DMS153 (cell line): ENCODE results near the gene OXSR1.
"Not testable (repeated sequence)": the region's sequence is repeated elsewhere in the genome, so short reads cannot be mapped to it uniquely, and the experiment has no call there.

Experiments used
- DNase-seq: peaks from one replicate; lab custom pipeline; 2025; lab: John Stamatoyannopoulos, UW

OXSR1 gene

DNA sequence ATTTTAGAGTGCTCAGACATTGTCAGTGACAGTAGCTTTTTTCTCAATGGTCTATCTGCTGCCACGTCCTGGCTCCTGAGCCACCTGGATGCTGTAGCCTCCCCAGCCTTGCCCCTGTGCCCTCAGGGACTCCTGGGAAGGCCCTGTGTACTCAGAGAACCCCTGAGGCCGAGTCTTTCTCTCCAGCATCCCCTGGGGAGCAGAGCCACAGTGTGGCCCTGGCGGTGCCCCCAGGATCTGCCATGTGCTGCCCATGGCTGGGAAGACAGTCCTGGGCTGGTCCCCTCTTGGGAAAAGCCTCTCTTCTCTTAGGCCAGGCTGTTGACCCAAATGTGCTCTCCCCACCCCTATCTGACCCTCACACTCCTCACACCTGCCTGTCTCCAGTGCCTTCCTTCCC lies 21.8 kb upstream of the OXSR1 start:
- DNase-seq = no peak

DNA sequence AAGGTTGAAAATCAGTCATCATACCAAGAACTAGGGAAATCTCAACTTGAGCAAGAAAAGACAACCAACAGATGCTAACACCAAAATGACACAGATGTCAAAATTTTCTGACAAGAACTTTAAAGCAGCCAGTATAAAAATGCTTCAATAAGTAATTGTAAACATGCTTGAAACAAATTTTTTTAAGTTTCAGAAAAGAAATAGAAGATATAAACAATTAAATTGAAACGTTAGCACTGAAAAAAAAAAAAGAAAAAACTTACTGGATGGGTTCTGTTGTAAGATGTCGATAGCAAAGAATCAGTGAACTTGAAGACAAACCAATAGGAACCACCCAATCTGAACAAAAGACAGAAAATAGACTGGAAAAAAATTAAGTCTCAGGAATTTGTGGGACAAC lies 18.8 kb upstream of the OXSR1 start:
- DNase-seq = no peak

DNA sequence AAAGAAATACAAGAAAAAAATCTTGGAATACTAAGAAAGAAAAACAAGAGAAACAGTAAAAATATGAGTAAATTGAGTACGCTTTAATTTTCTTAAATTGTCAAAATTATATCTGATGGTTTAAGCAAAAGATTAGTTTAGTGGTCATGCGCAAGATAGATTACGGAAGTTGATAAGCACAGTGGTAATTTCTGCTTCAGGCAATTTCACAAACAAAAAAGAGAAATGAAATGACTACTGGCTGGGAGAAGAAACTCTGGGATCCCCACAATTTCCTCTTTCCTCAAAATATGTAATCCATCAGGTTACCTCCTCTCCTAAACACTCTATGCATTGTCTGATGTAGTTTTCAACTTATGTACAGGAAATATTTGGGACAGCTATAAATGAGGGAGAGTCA lies 17.9 kb upstream of the OXSR1 start:
- DNase-seq = no peak

DNA sequence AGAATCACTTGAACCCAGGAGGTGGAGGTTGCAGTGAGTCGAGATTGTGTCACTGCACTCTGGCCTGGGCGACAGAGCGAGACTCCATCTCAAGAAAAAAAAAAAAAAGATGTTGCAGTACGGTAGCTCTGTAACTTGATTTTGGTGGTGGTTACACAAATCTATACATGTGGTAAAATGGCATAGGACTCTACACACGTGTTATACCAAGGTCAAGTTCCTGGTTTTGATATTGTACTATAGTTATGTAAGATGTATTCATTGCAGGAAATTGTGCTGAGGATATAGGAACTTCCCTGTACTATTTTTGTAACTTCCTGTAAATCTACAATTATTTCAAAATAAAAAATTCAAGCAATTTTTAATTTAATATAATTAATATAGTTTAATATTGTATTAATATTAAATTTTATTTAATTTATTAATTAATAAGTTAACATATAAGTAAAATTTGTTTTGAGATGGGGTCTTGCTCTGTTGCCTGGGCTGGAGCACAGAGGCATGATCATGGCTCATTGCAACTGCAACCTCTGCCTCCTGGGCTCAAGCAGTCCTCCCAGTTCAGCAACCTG lies 16.9 kb upstream of the OXSR1 start:
- no peak for DNase-seq

DNA sequence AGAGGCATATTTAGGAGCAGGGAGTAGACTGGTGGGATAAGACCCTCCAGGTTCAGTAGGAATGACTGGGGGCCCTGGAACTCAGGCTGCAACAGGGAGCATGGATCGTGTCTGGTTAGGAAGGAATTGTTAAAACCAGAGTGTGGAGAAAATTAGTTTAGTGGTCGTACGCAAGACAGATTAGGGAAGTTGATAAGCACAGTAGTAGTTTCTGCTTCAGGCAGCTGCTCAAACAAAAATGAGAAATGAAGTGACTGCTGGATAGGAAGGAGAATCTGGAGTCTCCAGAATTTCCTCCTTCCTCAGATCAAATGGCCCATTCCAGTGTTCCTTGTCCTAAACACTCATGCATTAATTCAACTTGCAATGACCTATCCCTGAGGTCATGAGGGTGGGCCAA lies 15.6 kb upstream of the OXSR1 start:
- DNase-seq = no peak

DNA sequence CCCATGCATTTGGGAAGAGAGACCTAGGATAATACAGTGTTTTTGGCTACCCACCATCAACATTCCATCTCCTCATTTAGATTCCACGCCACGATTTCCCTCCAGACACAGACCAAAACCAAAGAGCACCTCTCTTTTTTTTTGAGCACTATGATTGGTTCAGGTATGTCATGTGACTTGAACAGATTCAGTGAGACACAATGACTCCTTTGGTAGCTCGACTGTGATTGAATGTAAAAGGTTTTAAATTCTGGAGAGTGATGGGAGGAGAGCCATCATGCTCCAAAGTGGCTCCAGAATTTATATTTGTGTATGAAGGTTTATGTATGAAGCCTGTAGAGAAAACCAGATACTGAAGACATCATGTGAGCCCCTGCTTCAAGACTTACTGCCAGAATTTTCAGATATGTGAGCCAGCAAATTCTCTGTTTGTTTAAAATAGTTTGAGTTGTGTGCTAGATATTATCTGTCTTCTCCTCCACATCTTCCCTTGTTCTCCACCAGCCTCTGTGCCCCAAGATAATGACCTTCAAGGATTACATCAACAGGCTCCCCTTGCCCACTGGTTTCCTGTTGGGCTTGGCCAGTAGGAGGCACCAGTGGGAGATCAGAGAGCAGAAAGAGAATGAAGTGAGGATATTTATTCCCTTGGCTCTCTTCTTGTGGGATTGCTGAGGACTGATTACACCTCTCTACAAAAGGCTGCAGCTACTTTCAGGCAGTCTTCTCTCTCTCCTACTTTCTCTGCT lies 14.4 kb upstream of the OXSR1 start:
- DNase-seq = no peak

DNA sequence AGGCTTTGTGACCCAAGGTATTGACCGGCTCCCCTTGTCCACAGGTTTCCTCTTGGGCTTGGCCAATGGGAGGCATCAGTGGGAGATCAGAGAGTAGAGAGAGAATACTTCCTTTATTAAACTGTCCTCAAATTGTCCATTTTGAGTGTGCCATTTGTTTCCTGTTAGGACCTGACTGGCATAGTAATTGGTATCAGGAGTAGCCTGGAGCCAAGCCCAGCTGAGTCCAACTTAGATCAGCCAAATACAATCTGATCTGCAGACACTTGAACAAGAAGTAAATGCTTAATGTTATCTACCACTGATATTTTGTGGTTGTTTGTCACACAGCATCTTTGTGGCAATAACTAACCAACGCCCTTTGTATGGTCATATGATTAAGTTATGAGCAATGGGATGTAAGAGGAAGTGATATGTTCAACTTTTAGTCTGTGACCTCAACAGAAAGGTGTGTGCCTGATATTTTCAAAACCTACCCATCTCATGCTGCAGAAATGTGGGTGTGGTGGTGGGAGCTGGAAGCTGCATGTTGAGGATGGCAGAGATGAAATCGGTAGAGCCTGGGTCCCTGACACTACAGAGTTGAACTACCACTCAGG lies 13.6 kb upstream of the OXSR1 start:
- no peak for DNase-seq

DNA sequence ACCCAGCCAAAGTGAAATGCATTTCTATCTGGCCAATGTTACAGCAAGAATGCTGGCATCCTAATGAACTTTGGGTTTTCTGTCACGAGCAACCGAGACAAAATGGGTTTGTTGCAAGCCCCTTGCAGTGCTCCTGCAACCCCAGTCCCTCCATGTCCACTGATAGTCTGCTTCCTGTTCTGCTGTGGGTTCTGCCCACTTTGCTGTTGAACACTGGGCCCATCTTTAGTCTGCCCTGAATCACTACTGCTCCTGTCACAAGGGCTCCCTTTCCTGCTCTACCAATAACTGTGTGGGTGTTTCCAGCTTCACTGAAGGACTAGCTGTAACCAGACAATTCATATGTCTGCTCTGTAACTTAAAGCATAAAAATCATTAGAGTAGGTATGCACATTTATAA lies 12.7 kb upstream of the OXSR1 start:
- no peak for DNase-seq

DNA sequence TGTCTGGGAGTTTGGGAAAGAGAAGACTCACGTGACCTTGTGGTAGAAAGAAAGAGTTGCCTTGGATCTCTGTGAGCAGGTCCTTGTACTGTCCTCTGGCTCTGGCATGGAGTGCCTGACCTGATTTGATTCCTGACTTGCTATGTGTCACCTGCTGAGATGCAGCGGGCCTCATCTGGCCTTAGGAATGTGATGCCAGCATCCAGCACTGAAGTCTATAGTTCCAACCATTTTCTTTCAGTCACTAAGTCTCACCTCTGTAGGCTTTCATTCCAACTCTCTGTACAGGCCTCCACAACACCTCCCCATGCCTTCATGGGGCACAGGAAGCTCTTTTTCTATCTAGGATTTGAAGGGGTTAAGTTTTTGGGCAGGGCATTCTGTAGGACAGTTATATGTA lies 12.1 kb upstream of the OXSR1 start:
- DNase-seq = no peak

DNA sequence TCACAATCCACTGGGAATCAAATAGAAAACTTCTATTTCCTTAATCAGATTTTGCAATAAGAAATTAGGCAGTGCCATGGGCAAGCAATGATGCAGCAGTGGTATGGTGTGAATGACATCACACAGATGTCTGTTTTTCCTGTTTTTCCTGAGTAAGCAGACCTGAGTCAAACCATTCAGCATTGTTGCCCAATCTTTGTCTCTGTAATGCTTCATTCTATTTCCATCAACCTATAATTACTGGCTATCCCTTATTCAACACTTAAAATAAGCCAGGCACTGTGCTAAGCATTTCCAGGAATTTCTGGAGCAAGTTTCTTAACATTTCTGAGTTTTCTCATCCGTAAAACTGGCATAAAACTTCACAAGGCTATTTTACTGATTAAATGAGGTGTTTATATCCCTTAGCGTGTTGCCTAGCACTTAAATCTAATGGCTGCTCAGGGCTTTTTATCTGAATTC lies 11.3 kb upstream of the OXSR1 start:
- DNase-seq = no peak

DNA sequence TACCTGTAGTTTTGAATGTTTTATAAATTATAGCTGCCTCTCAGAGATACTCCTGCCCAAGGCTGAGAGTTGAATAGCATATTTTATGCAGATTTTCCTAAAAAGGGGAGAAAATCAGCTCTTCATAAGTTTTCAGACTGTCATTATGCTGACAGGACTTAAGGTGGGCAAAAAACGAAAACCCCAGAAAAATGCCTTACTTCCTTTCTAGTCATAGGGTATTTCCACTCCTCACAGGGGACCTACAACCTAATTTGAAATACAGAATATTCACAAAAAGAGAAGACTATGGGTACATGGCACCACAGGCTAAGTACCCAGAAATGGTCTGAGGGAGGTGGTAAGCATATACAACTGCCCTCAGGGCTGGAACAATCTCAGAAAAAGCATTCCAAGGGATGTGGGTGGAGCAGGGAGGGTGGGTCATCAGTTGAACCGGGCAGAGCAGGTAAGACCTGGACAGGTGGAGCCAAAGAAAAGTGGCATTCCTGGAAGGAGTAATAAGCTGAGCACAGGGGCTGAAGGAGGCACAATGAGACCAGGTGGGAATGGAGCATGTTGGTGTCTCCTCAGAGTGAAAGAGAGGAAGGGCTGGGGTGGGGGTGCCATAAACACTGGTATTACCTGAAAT lies 10.6 kb upstream of the OXSR1 start:
- no peak for DNase-seq

DNA sequence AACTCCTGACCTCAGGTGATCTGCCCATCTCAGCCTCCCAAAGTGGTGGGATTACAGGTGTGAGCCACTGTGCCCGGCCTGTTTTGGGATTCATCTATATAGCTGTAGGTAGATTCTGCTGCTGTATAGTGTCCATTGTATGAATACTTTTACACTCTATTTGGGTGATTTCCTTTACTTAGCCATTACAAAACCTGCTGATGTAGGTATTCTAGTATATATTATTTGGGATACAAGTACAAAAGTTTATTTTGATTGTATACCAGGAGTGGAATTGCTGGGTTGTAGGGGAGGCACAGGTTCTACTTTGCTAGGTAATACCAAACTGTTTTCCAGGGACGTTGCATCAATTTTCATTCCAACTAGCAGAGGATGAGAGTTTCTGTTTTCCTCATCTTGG lies 9.5 kb upstream of the OXSR1 start:
- no peak for DNase-seq

DNA sequence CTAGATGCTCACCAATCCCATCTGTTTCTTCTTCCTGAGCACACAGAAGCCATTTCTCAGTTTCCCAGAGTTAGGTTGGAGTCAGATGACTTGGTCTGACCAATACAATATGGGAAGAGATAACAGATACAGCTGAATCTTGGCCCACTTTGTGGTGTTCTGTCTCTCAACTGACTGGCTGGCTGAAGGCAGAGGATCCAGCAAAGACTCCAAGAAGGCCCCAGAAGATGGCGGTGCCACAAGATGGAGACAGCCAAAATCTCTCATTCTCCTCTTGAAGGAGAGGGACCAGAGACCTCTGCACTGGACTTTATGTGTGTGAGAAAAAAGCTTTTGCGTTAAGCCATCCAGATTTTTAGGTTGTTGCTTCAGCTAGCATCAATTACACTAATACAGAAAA lies 8.2 kb upstream of the OXSR1 start:
- DNase-seq = no peak

DNA sequence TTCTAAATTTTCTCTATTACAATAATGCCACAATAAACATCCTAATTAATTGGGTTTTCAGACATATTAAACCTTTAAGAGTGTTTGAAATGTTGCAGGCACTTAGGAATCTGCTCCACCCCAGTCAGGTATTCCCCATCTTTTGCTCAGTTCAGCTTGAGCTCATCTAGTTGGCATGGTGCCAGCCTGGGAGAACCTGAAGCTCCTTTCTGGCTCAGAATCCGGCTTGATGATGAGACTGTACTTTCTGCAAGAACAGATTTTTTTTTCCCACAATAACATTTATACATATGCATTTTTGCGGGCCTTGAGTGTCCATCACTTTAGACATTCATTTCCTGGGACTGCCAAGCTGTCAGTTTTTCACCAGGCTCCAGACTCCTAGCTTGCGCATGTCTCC lies 7.7 kb upstream of the OXSR1 start:
- no peak for DNase-seq

DNA sequence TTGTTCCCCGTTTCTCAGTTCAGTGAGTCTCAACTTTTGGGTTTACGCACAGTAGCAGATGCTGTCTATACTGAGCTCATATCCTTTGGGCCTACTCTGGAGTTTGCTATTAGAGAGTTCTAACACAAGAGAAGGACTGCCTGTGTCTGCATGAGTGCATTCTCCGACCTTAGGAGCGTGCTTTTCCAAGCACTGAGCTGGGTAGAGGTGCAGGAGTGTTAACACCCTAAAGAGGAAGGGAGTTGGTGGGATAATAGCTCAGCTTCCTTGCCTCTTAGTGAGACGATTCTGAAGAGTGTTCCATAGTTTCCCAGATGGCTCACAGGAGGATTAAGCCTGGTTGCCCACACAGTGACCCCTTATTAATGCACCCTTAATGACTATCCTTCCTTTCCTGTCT lies 6.9 kb upstream of the OXSR1 start:
- DNase-seq = no peak

DNA sequence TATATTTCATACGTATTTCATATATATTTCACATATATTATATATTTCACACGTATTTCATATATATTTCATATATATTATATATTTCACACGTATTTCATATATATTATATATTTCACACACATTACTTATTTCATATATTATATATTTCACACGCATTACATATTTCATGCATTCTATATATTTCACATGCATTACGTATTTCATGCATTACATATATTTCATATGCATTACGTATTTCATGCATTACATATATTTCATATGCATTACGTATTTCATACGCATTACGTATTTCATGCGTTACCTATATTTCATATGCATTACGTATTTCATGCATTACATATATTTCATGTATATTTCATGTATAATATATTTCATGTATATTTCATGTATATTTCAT lies 4.6 kb upstream of the OXSR1 start:
- DNase-seq = not testable (repeated sequence)

DNA sequence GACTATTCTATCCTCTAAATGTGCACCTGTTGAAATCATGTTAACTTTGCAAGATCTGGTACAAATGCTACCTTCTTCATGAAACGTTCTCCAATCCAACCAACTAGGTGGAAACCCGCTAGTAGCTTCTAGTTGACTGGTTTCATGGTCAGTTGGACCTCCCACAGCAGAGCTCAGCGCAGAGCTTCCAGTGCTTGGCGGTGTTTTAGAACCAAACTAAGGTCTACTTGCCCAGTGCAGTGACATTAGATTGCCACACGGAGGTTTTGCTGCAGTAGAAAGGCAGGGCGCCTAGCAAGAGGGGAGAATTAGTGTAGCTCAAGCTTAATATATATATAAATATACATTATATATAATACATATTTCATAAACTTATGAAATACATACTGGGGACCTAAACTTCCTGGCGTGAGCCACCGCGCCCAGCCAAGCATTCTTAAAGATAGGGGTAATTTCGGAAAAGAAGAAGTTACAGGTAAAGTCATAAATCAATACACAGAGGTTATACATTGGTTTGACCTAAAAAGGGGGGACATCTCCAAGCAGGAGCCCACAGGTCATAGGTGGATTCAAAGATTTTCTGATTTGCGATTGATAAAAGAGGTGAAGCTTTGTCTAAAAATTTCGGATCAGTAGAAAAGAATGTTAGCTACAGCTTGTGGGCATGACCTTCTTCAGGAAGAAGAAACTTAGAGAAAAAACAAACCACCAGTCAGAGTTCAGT lies 2.1 kb upstream of the OXSR1 start:
- no peak for DNase-seq

DNA sequence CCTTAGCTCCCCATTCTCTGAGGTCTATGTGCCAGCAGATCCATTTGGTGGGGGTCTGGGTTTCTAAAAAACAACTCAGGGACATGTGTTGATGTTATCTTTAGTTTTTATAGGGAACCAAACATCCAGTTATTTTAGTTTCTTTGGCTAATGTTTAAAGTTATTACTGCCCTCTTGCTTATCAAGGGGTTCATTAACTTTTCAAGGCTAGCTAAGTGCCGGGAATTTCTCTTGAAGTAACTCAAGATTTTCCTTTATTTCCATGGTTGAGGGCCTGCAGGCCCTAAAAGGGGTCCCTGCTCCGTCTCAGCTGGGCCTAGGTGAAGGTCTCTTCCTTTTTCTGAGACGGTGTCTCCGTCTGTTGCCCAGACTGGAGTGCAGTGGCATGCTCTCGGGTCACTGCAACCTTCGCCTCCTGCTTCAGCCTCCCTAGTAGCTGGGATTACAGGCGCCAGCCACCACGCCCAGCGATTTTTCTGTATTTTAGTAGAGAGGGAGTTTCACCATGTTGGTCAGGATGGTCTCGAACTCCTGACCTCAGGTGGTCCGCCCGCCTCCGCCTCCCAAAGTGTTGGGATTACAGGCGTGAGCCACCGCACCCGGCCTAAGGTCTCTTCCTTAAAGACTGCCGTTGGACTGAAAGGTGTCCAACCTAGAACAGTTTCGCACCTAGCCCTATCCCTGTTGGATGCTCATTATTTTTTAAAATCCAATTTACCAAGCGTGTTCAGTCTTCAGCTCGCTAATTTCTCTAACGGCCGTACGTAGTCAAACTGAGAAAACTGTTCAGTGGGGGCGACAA lies 1.3 kb upstream of the OXSR1 start:
- DNase-seq = no peak

DNA sequence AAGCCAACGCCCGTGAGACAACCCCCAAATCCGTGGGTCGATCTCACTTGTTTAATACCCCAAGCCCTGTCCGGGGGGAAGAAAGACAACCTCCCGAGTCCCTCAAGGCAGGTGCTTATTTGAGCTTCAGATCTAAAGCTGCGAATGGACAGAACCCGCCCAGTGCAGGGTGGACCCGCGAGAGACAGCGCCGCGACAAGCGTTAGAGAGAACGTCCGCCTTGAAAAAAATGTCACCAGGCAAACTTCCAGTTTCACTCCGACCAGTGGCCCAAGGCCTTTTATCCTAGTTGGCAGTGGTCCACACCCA lies 740 bp upstream of the OXSR1 start:
- DNase-seq = no peak

DNA sequence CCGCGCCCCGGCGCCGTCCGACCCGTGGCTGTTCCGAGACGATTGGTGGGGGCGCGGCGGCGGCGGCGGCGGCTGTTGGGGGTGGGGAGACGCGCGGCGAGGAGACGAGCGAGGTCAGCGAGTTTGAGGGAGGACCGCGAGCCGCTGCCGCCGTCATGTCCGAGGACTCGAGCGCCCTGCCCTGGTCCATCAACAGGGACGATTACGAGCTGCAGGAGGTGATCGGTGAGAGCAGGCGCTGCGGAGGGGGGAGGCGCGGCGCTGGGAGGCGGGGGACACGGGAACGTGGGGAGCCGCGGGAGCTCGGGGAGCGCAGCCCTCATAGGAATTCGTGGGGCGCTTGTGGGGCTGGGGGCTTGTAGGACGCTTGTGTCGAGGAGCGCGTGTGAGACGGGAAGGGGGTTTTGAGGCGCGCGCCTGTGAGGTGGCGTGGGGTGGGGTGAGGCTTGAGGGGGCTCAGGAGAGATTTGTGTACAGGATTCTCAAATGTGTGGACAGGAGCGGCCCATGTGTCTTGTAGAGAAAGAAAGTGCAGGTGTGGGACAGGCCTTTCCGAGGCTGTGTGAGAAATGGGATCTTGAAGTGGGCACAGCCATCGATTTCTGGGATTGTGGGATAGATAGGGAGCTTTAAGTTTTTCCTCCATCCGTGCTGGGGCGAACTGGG lies 518 bp downstream of the OXSR1 start:
- DNase-seq = no peak

DNA sequence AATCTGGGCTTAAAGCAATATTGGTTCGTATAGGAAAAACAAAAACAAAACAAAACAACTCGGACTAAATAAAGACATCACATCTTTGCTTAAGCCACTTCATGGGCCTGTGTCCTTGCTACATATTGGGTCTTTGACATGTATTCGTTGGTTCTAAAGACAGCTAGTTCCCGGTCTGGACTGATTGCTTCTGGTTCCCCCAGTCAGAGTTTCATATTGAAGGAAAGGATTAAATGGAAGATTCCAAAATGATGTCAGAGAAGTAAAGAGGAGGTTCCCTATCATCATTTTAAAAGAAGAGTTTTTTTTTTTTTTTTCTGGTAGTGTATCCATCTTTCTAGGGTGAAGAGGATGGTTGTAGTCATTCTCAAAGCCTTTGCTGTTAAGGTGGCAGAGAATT lies 2.3 kb downstream of the OXSR1 start:
- DNase-seq = no peak
